Neural cell (in vitro differentiated cells): ENCODE measurements around the gene ALDH3A2.

ENCODE experiments used
- EP300 ChIP-seq: fragments of 450-650 bp; conservative IDR thresholded peaks from 2 replicates; pipeline ENCODE4 v1.6.1; 2014; ENCODE audit warnings: antibody characterized with exemption, mild to moderate bottlenecking, moderate library complexity; ENCODE audit not compliant: poor library complexity, severe bottlenecking
- EZH2 ChIP-seq: fragments of 200-600, 300-800 bp; shearing (Covaris generic), sonication (generic); IDR thresholded peaks from 2 replicates; pipeline ENCODE4 v1.6.1; 2014; ENCODE audit warnings: antibody characterized with exemption, low read length, borderline replicate concordance, mild to moderate bottlenecking; ENCODE audit not compliant: insufficient read depth, poor library complexity, severe bottlenecking
- POLR2AphosphoS5 ChIP-seq: IDR thresholded peaks from 2 replicates; pipeline ENCODE4 v1.6.1; 2012
- RAD21 ChIP-seq: fragments of 450-650 bp; conservative IDR thresholded peaks from 2 replicates; pipeline ENCODE4 v1.6.1; 2014; ENCODE audit warnings: antibody characterized with exemption, mild to moderate bottlenecking, moderate library complexity
- SMC3 ChIP-seq: fragments of 450-650 bp; conservative IDR thresholded peaks from 2 replicates; pipeline ENCODE4 v1.6.1; 2014; ENCODE audit warnings: antibody characterized with exemption, mild to moderate bottlenecking, moderate library complexity; ENCODE audit not compliant: poor library complexity
- TAF1 ChIP-seq: IDR thresholded peaks from 2 replicates; pipeline ENCODE4 v1.6.1; 2012; ENCODE audit warnings: low read depth
- TF ChIP-seq, protein P1 (sequence below): fragments of 450-650 bp; IDR thresholded peaks from 2 replicates; pipeline ENCODE4 v1.5.1; 2014; ENCODE audit warnings: antibody characterized with exemption, mild to moderate bottlenecking, moderate library complexity; ENCODE audit not compliant: poor library complexity, severe bottlenecking

GRCh38 chr17:19661121-19661520 lies 12.6 kb downstream of the ALDH3A2 start:
- TF ChIP-seq EZH2: no peak
- TF ChIP-seq, protein P1, sequence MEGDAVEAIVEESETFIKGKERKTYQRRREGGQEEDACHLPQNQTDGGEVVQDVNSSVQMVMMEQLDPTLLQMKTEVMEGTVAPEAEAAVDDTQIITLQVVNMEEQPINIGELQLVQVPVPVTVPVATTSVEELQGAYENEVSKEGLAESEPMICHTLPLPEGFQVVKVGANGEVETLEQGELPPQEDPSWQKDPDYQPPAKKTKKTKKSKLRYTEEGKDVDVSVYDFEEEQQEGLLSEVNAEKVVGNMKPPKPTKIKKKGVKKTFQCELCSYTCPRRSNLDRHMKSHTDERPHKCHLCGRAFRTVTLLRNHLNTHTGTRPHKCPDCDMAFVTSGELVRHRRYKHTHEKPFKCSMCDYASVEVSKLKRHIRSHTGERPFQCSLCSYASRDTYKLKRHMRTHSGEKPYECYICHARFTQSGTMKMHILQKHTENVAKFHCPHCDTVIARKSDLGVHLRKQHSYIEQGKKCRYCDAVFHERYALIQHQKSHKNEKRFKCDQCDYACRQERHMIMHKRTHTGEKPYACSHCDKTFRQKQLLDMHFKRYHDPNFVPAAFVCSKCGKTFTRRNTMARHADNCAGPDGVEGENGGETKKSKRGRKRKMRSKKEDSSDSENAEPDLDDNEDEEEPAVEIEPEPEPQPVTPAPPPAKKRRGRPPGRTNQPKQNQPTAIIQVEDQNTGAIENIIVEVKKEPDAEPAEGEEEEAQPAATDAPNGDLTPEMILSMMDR: no peak
- TF ChIP-seq RAD21: no peak
- no peak for TF ChIP-seq SMC3
- no peak for TF ChIP-seq POLR2AphosphoS5
- TF ChIP-seq TAF1: no peak
- TF ChIP-seq EP300: no peak
